GM19193 (cell line): ENCODE data around the gene NAT14.

Experiments used
- POLR2A ChIP-seq: IDR thresholded peaks from 4 replicates; pipeline ENCODE4 v1.6.1; 2011; ENCODE audit not compliant: insufficient read depth, insufficient read length; ENCODE audit errors: extremely low read depth

The NAT14 gene

GRCh38 chr19:55476100-55476775 is 8.8 kb upstream of the NAT14 start, which contains the start of gene ZNF628:
Gene ZNF628, plus strand, starts transcription at chr19:55476617. Its CDS starts 3,294 bp downstream, at chr19:55479911.
- no peak for TF ChIP-seq POLR2A

DNA sequence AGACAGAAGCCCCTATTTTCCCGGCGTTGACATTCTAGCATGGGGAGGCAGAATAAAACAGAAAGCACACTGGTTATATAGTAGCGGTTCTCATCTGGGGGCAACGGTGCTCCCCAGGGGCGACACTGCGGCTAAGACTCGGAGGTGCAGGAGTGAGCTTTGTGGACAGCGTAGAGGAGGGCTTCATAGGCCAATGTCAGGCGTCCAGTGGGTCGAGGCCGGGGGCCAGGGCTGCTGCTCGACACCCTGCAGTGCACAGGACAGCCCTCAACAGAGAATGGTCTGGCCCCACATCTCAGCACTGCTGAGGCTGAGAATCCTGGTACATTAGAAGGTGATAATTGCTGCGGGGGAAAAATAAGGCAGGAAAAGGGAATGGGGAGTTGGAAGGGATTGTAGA is 7.1 kb upstream of the NAT14 start:
- no peak for TF ChIP-seq POLR2A

- no peak for TF ChIP-seq POLR2A
Measured at GRCh38 chr19:55478364-55478763, 6.6 kb upstream of the NAT14 start.

DNA sequence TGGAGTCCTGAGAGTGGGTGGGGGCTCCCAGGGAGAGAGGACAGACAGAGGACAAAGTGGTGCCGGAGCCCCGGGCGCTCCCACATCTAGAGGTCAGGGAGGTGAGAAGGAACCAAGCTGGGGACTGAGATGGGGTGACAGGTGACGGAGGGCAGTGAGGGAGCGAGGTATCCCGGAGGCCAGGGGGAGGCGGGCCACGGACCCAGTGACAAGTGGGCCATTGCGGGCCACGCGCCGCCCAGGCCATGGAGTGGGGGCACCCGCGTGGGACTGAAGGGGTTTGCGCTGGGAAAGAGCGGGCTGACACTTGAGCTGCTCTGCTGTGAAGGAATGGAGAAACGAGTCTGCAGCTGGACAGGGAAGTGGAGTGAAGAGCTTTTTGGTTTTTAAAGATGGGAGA is 5.9 kb upstream of the NAT14 start:
- TF ChIP-seq POLR2A, result no peak

GRCh38 chr19:55479451-55480230 is 5.3 kb upstream of the NAT14 start:
- TF ChIP-seq POLR2A, result no peak

DNA sequence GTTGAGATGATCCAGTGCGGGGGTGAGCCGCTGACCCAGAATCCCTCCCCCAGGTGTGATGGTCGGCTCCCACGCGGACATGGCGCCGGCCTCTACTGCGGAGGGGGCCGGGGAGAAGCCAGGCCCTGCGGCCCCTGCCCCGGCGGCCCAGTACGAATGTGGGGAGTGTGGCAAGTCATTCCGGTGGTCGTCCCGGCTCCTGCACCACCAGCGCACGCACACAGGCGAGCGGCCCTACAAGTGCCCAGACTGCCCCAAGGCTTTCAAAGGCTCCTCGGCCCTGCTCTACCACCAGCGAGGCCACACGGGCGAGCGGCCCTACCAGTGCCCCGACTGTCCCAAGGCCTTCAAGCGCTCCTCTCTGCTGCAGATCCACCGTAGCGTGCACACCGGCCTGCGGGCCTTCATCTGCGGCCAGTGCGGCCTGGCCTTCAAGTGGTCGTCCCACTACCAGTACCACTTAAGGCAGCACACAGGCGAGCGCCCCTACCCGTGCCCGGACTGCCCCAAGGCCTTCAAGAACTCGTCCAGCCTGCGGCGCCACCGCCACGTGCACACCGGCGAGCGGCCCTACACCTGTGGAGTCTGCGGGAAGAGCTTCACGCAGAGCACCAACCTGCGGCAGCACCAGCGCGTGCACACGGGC is 3.7 kb upstream of the NAT14 start:
- no peak for TF ChIP-seq POLR2A

DNA sequence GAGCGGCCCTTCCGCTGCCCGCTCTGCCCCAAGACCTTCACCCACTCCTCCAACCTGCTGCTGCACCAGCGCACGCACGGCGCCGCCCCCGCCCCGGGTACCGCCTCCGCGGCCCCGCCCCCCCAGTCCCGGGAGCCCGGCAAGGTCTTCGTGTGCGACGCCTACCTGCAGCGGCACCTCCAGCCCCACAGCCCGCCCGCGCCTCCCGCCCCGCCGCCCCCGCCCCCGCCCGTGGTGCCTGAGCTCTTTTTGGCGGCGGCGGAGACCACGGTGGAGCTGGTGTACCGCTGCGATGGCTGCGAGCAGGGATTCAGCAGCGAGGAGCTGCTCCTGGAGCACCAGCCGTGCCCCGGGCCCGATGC is 3.2 kb upstream of the NAT14 start:
- no peak for TF ChIP-seq POLR2A

DNA sequence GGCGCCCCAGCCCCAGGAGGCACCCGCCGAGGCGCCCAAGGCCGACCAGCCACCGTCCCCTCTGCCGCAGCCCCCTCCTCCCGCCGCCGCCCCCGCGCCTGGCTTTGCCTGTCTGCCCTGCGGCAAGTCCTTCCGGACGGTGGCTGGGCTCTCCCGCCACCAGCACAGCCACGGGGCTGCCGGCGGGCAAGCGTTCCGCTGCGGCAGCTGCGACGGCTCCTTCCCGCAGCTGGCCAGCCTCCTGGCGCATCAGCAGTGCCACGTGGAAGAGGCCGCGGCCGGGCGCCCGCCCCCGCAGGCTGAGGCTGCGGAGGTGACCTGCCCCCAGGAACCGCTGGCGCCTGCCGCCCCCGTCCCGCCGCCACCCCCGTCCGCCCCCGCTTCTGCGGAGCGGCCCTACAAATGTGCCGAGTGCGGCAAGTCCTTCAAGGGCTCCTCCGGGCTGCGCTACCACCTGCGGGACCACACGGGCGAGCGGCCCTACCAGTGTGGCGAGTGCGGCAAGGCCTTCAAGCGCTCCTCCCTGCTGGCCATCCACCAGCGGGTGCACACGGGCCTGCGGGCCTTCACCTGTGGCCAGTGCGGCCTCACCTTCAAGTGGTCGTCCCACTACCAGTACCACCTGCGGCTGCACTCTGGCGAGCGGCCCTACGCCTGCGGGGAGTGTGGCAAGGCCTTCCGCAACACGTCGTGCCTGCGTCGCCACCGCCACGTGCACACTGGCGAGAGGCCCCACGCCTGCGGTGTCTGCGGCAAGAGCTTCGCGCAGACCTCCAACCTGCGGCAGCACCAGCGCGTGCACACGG is 2.6 kb upstream of the NAT14 start:
- TF ChIP-seq POLR2A, result no peak

GRCh38 chr19:55482967-55483705 is 1.9 kb upstream of the NAT14 start:
- no peak for TF ChIP-seq POLR2A

DNA sequence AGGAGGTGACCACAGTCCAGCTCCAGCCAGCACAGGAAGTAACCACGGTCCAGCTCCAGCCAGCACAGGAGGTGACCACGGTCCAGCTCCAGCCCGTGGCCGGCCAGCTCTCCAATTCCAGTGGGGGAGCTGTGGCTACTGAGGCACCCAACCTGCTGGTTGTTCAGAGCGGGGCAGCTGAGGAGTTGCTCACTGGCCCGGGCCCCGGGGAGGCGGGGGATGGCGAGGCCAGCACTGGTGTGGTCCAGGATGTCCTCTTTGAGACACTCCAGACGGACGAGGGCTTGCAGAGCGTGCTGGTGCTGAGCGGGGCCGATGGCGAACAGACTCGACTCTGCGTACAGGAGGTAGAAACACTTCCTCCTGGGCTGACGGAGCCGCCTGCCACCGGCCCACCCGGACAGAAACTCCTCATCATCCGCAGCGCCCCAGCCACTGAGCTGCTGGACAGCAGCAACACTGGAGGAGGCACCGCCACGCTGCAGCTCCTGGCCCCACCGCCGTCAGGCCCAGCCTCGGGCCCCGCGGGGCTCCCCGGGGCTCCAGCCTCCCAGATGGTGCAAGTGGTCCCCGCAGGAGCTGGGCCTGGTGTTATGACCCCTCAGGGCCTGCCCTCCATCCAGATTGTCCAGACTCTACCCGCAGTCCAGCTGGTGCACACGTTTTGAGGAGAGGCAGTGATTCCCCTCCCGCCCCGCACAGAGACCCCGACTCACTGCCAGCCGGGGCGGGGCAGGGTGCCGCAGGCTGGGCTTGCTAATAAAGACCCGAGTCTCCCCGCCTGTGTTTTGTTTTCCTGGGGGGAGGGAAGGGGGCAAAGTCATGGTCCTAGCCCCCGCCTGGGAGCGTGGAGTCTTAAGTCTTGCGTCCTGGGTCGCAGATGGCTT is 1.0 kb upstream of the NAT14 start:
- TF ChIP-seq POLR2A, result no peak

- no peak for TF ChIP-seq POLR2A
Measured at GRCh38 chr19:55485439-55486011, 537 bp downstream of the NAT14 start.

- no peak for TF ChIP-seq POLR2A
Measured at GRCh38 chr19:55486043-55486970, 1.3 kb downstream of the NAT14 start.
